Liver (tissue), 9 donors: ENCODE data around the gene SBF2. TPM values are rescaled to one million over a fixed set of nuclear protein-coding genes. Genes with fewer than 3 reads are reported as not detected.

ENCODE experiments used
- DNase-seq: peaks from one replicate; pipeline ENCODE4 v3.0.0-alpha.2; 2017; ENCODE audit warnings: low spot score
- H3K27ac ChIP-seq, 2 donors: one replicate each; pipeline ENCODE4 v1.7.0; 2013; ENCODE audit warnings: inconsistent platforms in 2 of 2, low read length in 2 of 2, control low read depth in 1 of 2, low read depth in 1 of 2, mild to moderate bottlenecking in 1 of 2
- H3K27me3 ChIP-seq, 4 donors: one replicate each; pipeline versions ENCODE4 v1.6.1 to v1.7.0; 2013; ENCODE audit warnings: low read length in 3 of 4, inconsistent platforms in 1 of 4, mild to moderate bottlenecking in 1 of 4, moderate library complexity in 1 of 4; ENCODE audit not compliant: control insufficient read depth in 4 of 4, insufficient read depth in 4 of 4
- H3K36me3 ChIP-seq, 4 donors: one replicate each; pipeline versions ENCODE4 v1.6.1 to v1.7.0; 2013; ENCODE audit warnings: low read length in 3 of 4, mild to moderate bottlenecking in 3 of 4, low read depth in 1 of 4, moderate library complexity in 1 of 4; ENCODE audit not compliant: control insufficient read depth in 4 of 4, insufficient read depth in 3 of 4
- H3K4me1 ChIP-seq, 4 donors: one replicate each; pipeline versions ENCODE4 v1.6.1 to v1.7.0; 2013; ENCODE audit warnings: low read length in 3 of 4, mild to moderate bottlenecking in 3 of 4, moderate library complexity in 1 of 4; ENCODE audit not compliant: control insufficient read depth in 4 of 4, insufficient read depth in 4 of 4
- H3K4me3 ChIP-seq, 3 donors: one replicate each; pipeline versions ENCODE4 v1.6.1 to v1.7.0; 2013; ENCODE audit warnings: low read length in 3 of 3, control low read depth in 1 of 3, low read depth in 1 of 3, mild to moderate bottlenecking in 1 of 3
- H3K9ac ChIP-seq, 2 donors: one replicate each; pipeline ENCODE4 v1.7.0; 2013; ENCODE audit warnings: low read length in 2 of 2, mild to moderate bottlenecking in 2 of 2, moderate library complexity in 2 of 2, control low read depth in 1 of 2, low read depth in 1 of 2
- H3K9me3 ChIP-seq, 4 donors: one replicate each; pipeline versions ENCODE4 v1.6.1 to v1.7.0; 2013; ENCODE audit warnings: low read length in 3 of 4; ENCODE audit not compliant: control insufficient read depth in 4 of 4
- ATF3 ChIP-seq: IDR thresholded peaks from 2 replicates; pipeline ENCODE4 v1.6.1; 2016; ENCODE audit warnings: antibody characterized with exemption
- CTCF ChIP-seq: fragments of 150-350 bp; IDR thresholded peaks from 2 replicates; pipeline ENCODE4 v1.5.1; 2017; ENCODE audit warnings: improper control_type of control experiment, low read depth, low read length; ENCODE audit not compliant: missing input control
- EGR1 ChIP-seq, 2 donors: IDR thresholded peaks; 2 replicates each; pipeline ENCODE4 v1.6.1; 2016 to 2018; ENCODE audit warnings: antibody characterized with exemption in 2 of 2, low read depth in 2 of 2
- FOXA1 ChIP-seq: IDR thresholded peaks from 2 replicates; pipeline ENCODE4 v1.6.1; 2016; ENCODE audit warnings: antibody characterized with exemption
- FOXA2 ChIP-seq: IDR thresholded peaks from 2 replicates; pipeline ENCODE4 v1.6.1; 2016; ENCODE audit warnings: antibody characterized with exemption
- GABPA ChIP-seq, 2 donors: IDR thresholded peaks in 1 of 2; conservative IDR thresholded peaks in 1 of 2; 2 replicates each; pipeline ENCODE4 v1.6.1; 2016; ENCODE audit warnings: antibody characterized with exemption in 2 of 2, mild to moderate bottlenecking in 1 of 2, moderate library complexity in 1 of 2
- HNF4A ChIP-seq, 2 donors: conservative IDR thresholded peaks; 2 replicates each; pipeline ENCODE4 v1.6.1; 2016; ENCODE audit warnings: antibody characterized with exemption in 2 of 2, mild to moderate bottlenecking in 2 of 2
- HNF4G ChIP-seq: IDR thresholded peaks from 2 replicates; pipeline ENCODE4 v1.6.1; 2016; ENCODE audit warnings: antibody characterized with exemption
- JUND ChIP-seq, 2 donors: IDR thresholded peaks; 2 replicates each; pipeline ENCODE4 v1.6.1; 2016; ENCODE audit warnings: antibody characterized with exemption in 2 of 2
- MAX ChIP-seq: IDR thresholded peaks from 2 replicates; pipeline ENCODE4 v1.6.1; 2016; ENCODE audit warnings: antibody characterized with exemption
- NR2F2 ChIP-seq: IDR thresholded peaks from 2 replicates; pipeline ENCODE4 v1.6.1; 2016; ENCODE audit warnings: antibody characterized with exemption
- RAD21 ChIP-seq, 2 donors: IDR thresholded peaks; 2 replicates each; pipeline ENCODE4 v1.6.1; 2016; ENCODE audit warnings: antibody characterized with exemption in 2 of 2, mild to moderate bottlenecking in 2 of 2
- REST ChIP-seq: IDR thresholded peaks from 2 replicates; pipeline ENCODE4 v1.6.1; 2016; ENCODE audit warnings: antibody characterized with exemption, mild to moderate bottlenecking
- RXRA ChIP-seq, 2 donors: IDR thresholded peaks; 2 replicates each; pipeline ENCODE4 v1.6.1; 2017 to 2018; ENCODE audit warnings: antibody characterized with exemption in 2 of 2, mild to moderate bottlenecking in 1 of 2
- SP1 ChIP-seq: IDR thresholded peaks from 2 replicates; pipeline ENCODE4 v1.6.1; 2018; ENCODE audit warnings: antibody characterized with exemption, mild to moderate bottlenecking
- TAF1 ChIP-seq: conservative IDR thresholded peaks from 2 replicates; pipeline ENCODE4 v1.6.1; 2016; ENCODE audit warnings: antibody characterized with exemption, mild to moderate bottlenecking
- YY1 ChIP-seq: IDR thresholded peaks from 2 replicates; pipeline ENCODE4 v1.6.1; 2016; ENCODE audit warnings: antibody characterized with exemption, mild to moderate bottlenecking
- ZBTB33 ChIP-seq: IDR thresholded peaks from 2 replicates; pipeline ENCODE4 v1.6.1; 2016; ENCODE audit warnings: antibody characterized with exemption
- WGBS: extraction: QIAGEN DNeasy Blood & Tissue Kit; methylation state at CpG from one replicate; pipeline ENCODE4 v1.1.7; 2013; 5-methylcytosine and 5-hydroxymethylcytosine counted together
- polyA plus RNA-seq, 2 donors: library from polyadenylated mRNA; stranded (reverse) in 1 of 2; unstranded in 1 of 2; fragments of 200-250 nt in 1 of 2; fragments of >200 nt in 1 of 2; fragmentation: Nextera tagmentation in 1 of 2; extraction: Ambion mirVana in 1 of 2; gene quantifications; one replicate each; pipeline versions ENCODE4 v1.2.1 to v1.2.3, GENCODE V29; 2013 to 2015
- total RNA-seq, 2 donors: library from RNA; depleted of rRNA; stranded (reverse); fragments of >200 nt; gene quantifications; one replicate each; pipeline ENCODE4 v1.2.3, GENCODE V29; 2014
- donor health status: healthy.
- donor health status: healthy.
- donor health status: healthy.
- donor health status: healthy.
- donor health status: healthy.

SBF2 gene
- total and polyA plus RNA-seq, 4 donors: 7.5 to 31.3 (median 14.7) TPM

- TF ChIP-seq EGR1 (IDR thresholded peaks at IDR 0.05; ENCODE audit: low read depth in 2 of 2) (no peak), ZBTB33 (no peak), MAX (no peak), NR2F2 (no peak), REST (no peak), ATF3 (no peak), FOXA1 (no peak), CTCF (no peak), JUND (IDR thresholded peaks at IDR 0.05) (no peak), GABPA (IDR thresholded peaks at IDR 0.05 in 1 of 2, conservative IDR thresholded peaks at IDR 0.05 in 1 of 2) (no peak), RXRA (IDR thresholded peaks at IDR 0.05) (no peak), HNF4A (conservative IDR thresholded peaks at IDR 0.05) (no peak), HNF4G (no peak), RAD21 (IDR thresholded peaks at IDR 0.05) (no peak), TAF1 (no peak), SP1 (no peak), YY1 (no peak), FOXA2 (no peak)
- no peak overlapping the region for H3K4me3 ChIP-seq
- H3K9me3 ChIP-seq: no peaks in the 10 kb centered on the region
- no peaks in the 10 kb centered on the region for H3K27me3 ChIP-seq
- no peaks in the 10 kb centered on the region for H3K4me1 ChIP-seq
- DNase-seq: no peak
- H3K27ac ChIP-seq: no peak overlapping the region
- H3K36me3 ChIP-seq: peaks cover 0 to 11% (median 6%) of the 10 kb centered on the region in 4 donors
- 97% methylated on average over 3 of the region's 3 CpGs for WGBS
- H3K9ac ChIP-seq: no peak overlapping the region
Observed at GRCh38 chr11:9831122-9831521, 462.9 kb downstream of the SBF2 start.
